Heart left ventricle (tissue), 16 donors: ENCODE measurements around the gene CNDP1. TPM values are rescaled to one million over a fixed set of nuclear protein-coding genes. Genes with fewer than 3 reads are reported as not detected.

Experiments
- ATAC-seq, 4 donors: fragments of 200-7000 bp; cut with Tn5 transposase; one replicate each; pipeline ENCODE4 v1.9.1; 2020 to 2022; ENCODE audit warnings: moderate library complexity in 4 of 4, mild to moderate bottlenecking in 3 of 4, moderate number of reproducible peaks in 1 of 4
- DNase-seq, 5 donors: peaks; one replicate each; pipeline ENCODE4 v3.0.0-alpha.2; 2020
- H3K27ac ChIP-seq, 12 donors: fragments of 200-600 bp; sonication (generic) in 4 of 12; one replicate each; pipeline versions ENCODE4 v1.5.0 to v1.8.0; 2016 to 2022; ENCODE audit warnings: mild to moderate bottlenecking in 2 of 12
- H3K27me3 ChIP-seq, 9 donors: fragments of 200-600 bp; sonication (generic) in 2 of 9; one replicate each; pipeline versions ENCODE4 v1.5.1 to v1.8.0; 2016 to 2022; ENCODE audit warnings: mild to moderate bottlenecking in 3 of 9
- H3K36me3 ChIP-seq, 9 donors: fragments of 200-600 bp; sonication (generic) in 2 of 9; one replicate each; pipeline versions ENCODE4 v1.5.0 to v1.8.0; 2018 to 2022; ENCODE audit warnings: mild to moderate bottlenecking in 2 of 9
- H3K4me1 ChIP-seq, 12 donors: fragments of 200-600 bp; sonication (generic) in 4 of 12; one replicate each; pipeline versions ENCODE4 v1.5.0 to v1.8.0; 2016 to 2022; ENCODE audit warnings: mild to moderate bottlenecking in 3 of 12
- H3K4me3 ChIP-seq, 12 donors: fragments of 200-600 bp; sonication (generic) in 4 of 12; one replicate each; pipeline versions ENCODE4 v1.5.0 to v1.8.0; 2017 to 2022; ENCODE audit warnings: mild to moderate bottlenecking in 9 of 12, moderate library complexity in 4 of 12
- H3K9me3 ChIP-seq, 12 donors: fragments of 200-600 bp; sonication (generic) in 4 of 12; one replicate each; pipeline versions ENCODE4 v1.5.0 to v1.8.0; 2016 to 2022; ENCODE audit warnings: mild to moderate bottlenecking in 1 of 12
- POLR2A ChIP-seq, 2 donors: fragments of 450-650 bp; IDR thresholded peaks; one replicate each; pipeline ENCODE4 v1.6.1; 2017; ENCODE audit warnings: antibody characterized with exemption in 2 of 2, mild to moderate bottlenecking in 2 of 2, moderate library complexity in 2 of 2
- WGBS, 4 donors: extraction: QIAGEN DNeasy Blood & Tissue Kit in 2 of 4; methylation state at CpG; one replicate each; pipeline versions ENCODE4 v1.1.5 to v1.1.7; 2013 to 2018; 5-methylcytosine and 5-hydroxymethylcytosine counted together
- intact Hi-C, 10 donors: fragments of 100-400 bp; cut with DNase I; formaldehyde crosslinking; loops; one replicate each; pipeline versions ENCODE4 v1.11.1 to v1.14.2; 2022
- polyA plus RNA-seq, 2 donors: library from polyadenylated mRNA; stranded (reverse); fragments of 200-250 nt; gene quantifications; one replicate each; pipeline ENCODE4 v1.2.3, GENCODE V29; 2013
- total RNA-seq, 9 donors: library from RNA; depleted of rRNA in 2 of 9; stranded (reverse); fragments of >200 nt in 2 of 9; fragmentation: NEBNext Ultra II Directional in 3 of 9; extraction: Animal tissue kit (Norgen Biotek cat#: 25700) in 3 of 9; gene quantifications; one replicate each; pipeline versions ENCODE4 v1.1.0 to v1.2.4, GENCODE V29; 2016 to 2023
- TF ChIP-seq, protein P1 (sequence below), 12 donors: fragments of 200-600 bp; sonication (generic) in 4 of 12; IDR thresholded peaks; one replicate each; pipeline versions ENCODE4 v1.5.0 to v1.8.0; 2018 to 2022; ENCODE audit warnings: antibody characterized with exemption in 12 of 12, mild to moderate bottlenecking in 5 of 12
- donor health status: ischemic (EF 13 %, LVEDD 7.1; RV severe dilation, severe dysfunction).
- donor health status: healthy with polysubstance abuse.
- donor health status: DM: no; HTN: yes; CAD: no.
- donor health status: DM: no; HTN: no; CAD: no.
- donor health status: ischemic (EF 25% LVEDD 6.9; RV normal size, moderate dysfunction).
- donor health status: ischemic (EF 25% LVEDD 5.7; RV mildly dilated, moderate dysfunction).
- donor health status: healthy.
- donor health status: DM: yes; HTN: yes; CAD: no.
- donor health status: ischemic (EF 35%, LVEDD 5.7; RV mildly dilated, moderate dysfunction).
- donor health status: nonischemic (EF 11% LVEDD 7.7; RV severe dilation, severe dysfunction).
- donor health status: DM: yes; HTN: yes; CAD: no.
- donor health status: PGD.
- donor health status: ischemic (EF 29% LVEDD 5.4; RV normal size, mild dysfunction).
- donor health status: nonischemic (EF 23%, LVEDD 6.1; RV moderate dilation, normal function).

Gene CNDP1
- total and polyA plus RNA-seq, 11 donors, result 0.03 TPM; not detected in 10

DNA sequence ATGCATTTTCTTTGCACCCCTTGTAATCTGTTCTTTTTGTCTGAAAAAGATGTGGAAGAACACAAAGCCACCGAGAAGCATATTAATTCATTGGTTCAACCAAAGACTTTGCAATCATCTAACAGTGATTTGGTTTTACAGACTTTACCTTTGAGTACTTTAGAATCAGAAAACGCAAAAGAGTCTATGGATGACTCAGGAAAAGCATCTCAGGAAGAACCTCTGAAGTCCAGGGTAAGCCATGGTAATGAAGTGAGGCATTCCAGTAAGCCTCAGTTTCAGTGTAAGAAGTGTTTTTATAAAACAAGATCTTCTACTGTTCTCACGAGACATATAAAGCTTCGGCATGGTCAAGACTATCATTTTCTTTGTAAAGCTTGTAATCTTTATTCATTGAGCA is 98.6 kb downstream of the CNDP1 start:
- DNase-seq (no peak), ATAC-seq (no peak)
- Histone ChIP-seq H3K9me3 (no peaks in the 10 kb centered on the region), H3K4me3 (no peak overlapping the region), H3K27me3 (no peaks in the 10 kb centered on the region), H3K27ac (no peak overlapping the region), H3K36me3 (peaks cover 0 to 47% (median 30%) of the 10 kb centered on the region in 9 donors), H3K4me1 (peaks cover 0 to 22% (median 0%) of the 10 kb centered on the region in 12 donors)
- TF ChIP-seq, protein P1, sequence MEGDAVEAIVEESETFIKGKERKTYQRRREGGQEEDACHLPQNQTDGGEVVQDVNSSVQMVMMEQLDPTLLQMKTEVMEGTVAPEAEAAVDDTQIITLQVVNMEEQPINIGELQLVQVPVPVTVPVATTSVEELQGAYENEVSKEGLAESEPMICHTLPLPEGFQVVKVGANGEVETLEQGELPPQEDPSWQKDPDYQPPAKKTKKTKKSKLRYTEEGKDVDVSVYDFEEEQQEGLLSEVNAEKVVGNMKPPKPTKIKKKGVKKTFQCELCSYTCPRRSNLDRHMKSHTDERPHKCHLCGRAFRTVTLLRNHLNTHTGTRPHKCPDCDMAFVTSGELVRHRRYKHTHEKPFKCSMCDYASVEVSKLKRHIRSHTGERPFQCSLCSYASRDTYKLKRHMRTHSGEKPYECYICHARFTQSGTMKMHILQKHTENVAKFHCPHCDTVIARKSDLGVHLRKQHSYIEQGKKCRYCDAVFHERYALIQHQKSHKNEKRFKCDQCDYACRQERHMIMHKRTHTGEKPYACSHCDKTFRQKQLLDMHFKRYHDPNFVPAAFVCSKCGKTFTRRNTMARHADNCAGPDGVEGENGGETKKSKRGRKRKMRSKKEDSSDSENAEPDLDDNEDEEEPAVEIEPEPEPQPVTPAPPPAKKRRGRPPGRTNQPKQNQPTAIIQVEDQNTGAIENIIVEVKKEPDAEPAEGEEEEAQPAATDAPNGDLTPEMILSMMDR (IDR thresholded peaks at IDR 0.05), result no peak
- TF ChIP-seq POLR2A (IDR thresholded peaks at IDR 0.05), result no peak
- intact Hi-C loops, result no loop called here
- WGBS, 4 donors, result 95 to 98% (median 97%) methylated on average over 4 of the region's 4 CpGs

DNA sequence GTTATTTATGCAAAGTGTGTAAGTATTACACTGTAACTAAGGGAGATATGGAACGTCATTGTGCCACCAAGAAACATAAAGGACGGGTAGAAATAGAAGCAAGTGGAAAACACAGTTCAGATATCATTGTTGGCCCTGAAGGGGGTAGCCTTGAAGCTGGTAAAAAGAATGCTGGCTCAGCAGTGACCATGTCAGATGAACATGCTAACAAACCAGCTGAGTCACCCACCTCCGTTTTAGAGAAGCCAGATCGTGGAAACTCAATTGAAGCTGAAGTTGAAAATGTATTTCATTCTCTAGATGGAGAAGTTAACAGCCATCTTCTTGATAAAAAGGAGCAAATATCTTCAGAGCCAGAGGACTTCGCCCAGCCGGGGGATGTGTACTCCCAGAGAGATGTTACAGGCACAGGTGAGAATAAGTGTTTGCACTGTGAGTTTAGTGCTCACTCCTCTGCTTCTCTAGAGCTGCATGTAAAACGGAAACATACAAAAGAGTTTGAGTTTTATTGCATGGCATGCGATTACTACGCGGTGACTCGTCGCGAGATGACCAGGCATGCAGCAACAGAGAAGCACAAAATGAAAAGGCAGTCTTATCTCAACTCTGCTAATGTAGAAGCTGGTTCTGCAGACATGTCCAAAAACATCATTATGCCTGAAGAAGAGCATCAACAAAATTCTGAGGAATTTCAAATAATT is 99.5 kb downstream of the CNDP1 start:
- no peak for ATAC-seq

DNA sequence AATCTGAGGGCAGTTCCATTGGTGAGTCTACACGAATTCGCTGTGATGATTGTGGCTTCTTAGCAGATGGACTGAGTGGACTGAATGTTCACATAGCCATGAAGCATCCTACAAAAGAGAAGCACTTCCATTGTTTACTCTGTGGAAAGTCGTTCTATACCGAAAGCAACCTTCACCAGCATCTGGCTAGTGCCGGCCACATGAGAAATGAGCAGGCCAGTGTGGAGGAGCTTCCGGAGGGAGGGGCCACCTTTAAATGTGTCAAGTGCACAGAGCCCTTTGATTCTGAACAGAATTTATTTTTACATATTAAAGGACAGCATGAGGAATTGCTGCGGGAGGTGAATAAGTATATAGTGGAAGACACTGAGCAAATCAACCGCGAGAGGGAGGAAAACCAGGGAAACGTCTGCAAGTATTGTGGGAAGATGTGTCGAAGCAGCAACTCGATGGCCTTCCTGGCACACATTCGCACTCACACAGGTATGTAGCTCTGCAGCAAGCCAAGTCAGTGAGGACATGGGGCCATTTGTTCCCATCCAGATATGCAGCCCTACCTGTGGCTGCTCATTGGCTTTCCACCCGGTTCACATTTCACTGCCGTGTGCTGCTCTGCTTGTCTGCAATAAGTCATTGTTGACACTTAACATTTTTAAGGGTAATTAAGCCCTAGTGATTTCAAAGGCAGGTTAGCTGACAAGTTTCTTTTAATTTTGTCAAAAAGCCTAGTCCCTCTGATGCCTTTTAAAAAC is 101.1 kb downstream of the CNDP1 start:
- ATAC-seq (no peak), DNase-seq (no peak)
- peaks cover 0 to 22% (median 0%) of the 10 kb centered on the region in 12 donors for H3K4me1 ChIP-seq
- H3K36me3 ChIP-seq, result peaks cover 0 to 47% (median 30%) of the 10 kb centered on the region in 9 donors
- no peak overlapping the region for H3K27ac ChIP-seq
- H3K27me3 ChIP-seq, result no peaks in the 10 kb centered on the region
- 92 to 94% (median 93%) methylated on average over 15 of the region's 15 CpGs for WGBS, 4 donors
- intact Hi-C loops, result no loop called here
- H3K4me3 ChIP-seq, result no peak overlapping the region
- TF ChIP-seq POLR2A (IDR thresholded peaks at IDR 0.05), result no peak
- TF ChIP-seq, protein P1 (IDR thresholded peaks at IDR 0.05), result no peak
- no peaks in the 10 kb centered on the region for H3K9me3 ChIP-seq

More for the DNA sequence above, 99.5 kb downstream of the CNDP1 start:
- intact Hi-C loops, result no loop called here
- Histone ChIP-seq H3K4me1 (peaks cover 0 to 22% (median 0%) of the 10 kb centered on the region in 12 donors), H3K36me3 (peaks cover 0 to 47% (median 30%) of the 10 kb centered on the region in 9 donors), H3K27me3 (no peaks in the 10 kb centered on the region), H3K4me3 (no peak overlapping the region), H3K9me3 (no peaks in the 10 kb centered on the region), H3K27ac (no peak overlapping the region)
- TF ChIP-seq, protein P1 (IDR thresholded peaks at IDR 0.05), result no peak
- TF ChIP-seq POLR2A (IDR thresholded peaks at IDR 0.05), result no peak
- WGBS, 4 donors, result 95% methylated on average over 13 of the region's 13 CpGs
- DNase-seq, result no peak

Other genes with a start within 250 kb of the CNDP1 start
- gene CYB5A, start 242.5 kb upstream of the CNDP1 start, total RNA-seq, result 100 to 1,000 TPM in 4 of 9 donors, 10 to 100 TPM in 5; 46.5 to 146 (median 83.3) TPM
- gene CYB5A, start 242.5 kb upstream of the CNDP1 start, polyA plus RNA-seq, result 10 to 100 TPM; 50.7 to 56.4 TPM
- not detected for gene C18orf63, start 218.7 kb upstream of the CNDP1 start, total RNA-seq
- gene C18orf63, start 218.7 kb upstream of the CNDP1 start, polyA plus RNA-seq, result not detected
- gene DIPK1C, start 77.2 kb upstream of the CNDP1 start, total RNA-seq, result 10 to 100 TPM in 3 of 9 donors, 1 to 10 TPM in 6; 1.3 to 13.6 (median 6.3) TPM
- gene DIPK1C, start 77.2 kb upstream of the CNDP1 start, polyA plus RNA-seq, result 10 to 100 TPM in 1 of 2 donors, 1 to 10 TPM in 1; 1.9 to 14.2 TPM
- gene CNDP2, start 38.1 kb upstream of the CNDP1 start, total RNA-seq, result 100 to 1,000 TPM in 1 of 9 donors, 10 to 100 TPM in 8; 38.3 to 162 (median 76.3) TPM
- 10 to 100 TPM; 50.1 to 90.4 TPM for gene CNDP2, start 38.1 kb upstream of the CNDP1 start, polyA plus RNA-seq
- 10 to 100 TPM in 7 of 9 donors, 1 to 10 TPM in 2; 8.1 to 14.7 (median 12.3) TPM for gene ZNF407, start 63.4 kb downstream of the CNDP1 start, total RNA-seq
- gene ZNF407, start 63.4 kb downstream of the CNDP1 start, polyA plus RNA-seq, result 1 to 10 TPM; 3.8 to 3.9 TPM